Amniotic epithelial cell (primary cell): ENCODE results near the gene TRAF7.

Experiments used
- DNase-seq: peaks from one replicate; pipeline ENCODE4 v3.0.0-alpha.2; 2010; ENCODE audit warnings: low read depth

Gene TRAF7

DNA sequence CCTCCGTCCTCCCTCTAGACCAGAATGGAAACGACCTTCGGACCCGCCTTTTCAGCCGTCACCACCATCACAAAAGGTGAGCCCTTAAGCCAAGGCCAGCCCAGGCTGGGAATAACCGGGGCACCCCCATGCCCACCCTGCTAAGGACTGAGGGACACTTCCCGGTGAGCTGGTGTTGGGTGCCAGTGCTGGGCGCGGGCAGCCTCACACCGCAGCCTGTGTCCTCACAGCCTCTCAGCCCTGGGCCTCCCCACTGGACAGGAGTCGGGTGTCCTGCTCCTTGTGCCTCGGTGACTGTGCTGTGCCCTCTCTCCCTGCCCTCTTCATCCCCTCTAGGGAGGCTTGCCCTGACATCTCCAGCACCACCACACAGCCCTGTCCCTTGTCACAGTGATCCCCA, 10.3 kb downstream of the TRAF7 start:
- DNase-seq = no peak

DNA sequence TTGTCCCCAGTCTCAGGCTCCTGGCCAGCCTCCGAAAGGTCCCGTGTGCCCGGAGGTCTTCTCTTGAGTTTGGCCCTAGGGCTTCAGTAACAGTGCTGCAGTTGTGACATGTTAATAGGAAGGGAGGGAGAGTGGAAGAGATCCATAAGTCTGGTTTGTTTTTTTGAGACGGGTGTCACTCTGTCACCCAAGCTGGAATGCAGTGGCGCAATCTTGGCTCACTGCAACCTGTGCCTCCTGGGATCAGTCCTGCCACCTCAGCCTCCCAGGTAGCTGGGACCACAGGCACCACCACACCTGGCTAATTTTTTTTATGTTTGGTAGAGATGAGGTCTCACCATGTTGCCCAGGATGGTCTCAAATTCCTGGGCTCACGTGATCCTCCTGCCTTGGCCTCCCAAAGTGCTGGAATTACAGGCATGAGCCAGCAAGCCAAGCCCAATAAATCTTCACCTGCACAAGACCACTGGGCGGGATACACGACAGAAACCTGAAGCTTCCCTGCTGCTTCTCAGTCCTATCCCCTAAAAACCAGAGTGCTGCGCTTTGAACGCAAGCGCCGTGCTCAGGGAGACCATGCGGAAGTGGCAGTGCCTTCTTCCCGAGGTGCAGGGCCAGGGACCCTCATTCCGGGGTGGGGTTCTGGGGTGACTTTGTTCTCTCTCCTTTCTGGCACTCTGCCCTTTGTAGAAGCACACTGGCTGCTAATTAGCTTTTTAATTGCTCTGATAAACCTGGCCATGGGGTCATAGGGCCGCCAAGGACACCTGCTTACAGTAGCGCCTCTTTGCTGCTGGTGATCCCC, 10.9 kb downstream of the TRAF7 start:
- no peak for DNase-seq

DNA sequence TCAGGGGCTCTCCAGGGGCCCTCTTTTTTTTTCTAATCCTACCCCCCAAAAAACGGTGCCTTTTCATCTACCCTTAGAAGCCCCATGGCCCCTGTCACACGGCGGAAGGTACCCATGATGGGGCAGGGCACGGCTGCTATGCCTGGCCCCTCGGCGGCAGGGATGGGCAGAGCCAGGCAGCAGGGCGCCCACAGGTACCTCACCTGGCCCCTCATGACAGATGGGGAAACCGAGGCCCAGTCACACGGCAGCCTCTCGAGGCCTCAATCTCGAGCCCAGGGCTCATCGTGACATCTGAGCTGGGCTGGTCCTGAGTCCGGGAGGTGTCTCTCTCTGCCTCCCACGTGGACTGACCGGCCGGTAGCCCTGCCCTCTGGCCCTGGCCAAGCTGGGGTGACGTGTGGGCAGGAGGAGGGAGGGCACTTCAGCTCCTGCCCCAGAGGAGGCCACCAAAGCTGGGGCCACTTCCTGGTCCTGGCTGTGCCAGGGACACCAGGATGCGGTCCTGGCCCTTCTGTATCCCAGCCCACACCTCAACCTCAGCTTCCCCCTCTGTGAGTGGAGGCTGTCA, 11.6 kb downstream of the TRAF7 start:
- DNase-seq = no peak

DNA sequence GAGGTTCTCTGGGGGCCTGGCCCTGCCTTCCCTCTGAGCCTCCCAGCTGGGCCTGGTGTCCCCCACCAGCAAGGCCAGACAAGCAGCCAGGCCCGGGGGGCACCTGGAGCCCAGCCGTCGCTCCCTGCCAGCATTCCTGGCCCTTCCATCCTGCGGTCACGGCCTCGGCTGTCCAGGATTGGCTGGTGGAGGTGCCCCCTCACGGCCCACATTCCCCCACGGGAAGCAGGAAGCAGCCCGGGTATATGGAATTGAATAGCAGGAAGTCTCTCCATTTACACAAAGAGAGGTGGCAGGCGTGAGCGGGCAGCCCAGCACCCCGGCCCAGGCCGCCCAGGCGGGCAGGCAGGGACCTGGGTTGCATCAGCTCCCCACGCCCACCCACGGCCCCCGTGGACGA, 14.5 kb downstream of the TRAF7 start:
- no peak for DNase-seq

DNA sequence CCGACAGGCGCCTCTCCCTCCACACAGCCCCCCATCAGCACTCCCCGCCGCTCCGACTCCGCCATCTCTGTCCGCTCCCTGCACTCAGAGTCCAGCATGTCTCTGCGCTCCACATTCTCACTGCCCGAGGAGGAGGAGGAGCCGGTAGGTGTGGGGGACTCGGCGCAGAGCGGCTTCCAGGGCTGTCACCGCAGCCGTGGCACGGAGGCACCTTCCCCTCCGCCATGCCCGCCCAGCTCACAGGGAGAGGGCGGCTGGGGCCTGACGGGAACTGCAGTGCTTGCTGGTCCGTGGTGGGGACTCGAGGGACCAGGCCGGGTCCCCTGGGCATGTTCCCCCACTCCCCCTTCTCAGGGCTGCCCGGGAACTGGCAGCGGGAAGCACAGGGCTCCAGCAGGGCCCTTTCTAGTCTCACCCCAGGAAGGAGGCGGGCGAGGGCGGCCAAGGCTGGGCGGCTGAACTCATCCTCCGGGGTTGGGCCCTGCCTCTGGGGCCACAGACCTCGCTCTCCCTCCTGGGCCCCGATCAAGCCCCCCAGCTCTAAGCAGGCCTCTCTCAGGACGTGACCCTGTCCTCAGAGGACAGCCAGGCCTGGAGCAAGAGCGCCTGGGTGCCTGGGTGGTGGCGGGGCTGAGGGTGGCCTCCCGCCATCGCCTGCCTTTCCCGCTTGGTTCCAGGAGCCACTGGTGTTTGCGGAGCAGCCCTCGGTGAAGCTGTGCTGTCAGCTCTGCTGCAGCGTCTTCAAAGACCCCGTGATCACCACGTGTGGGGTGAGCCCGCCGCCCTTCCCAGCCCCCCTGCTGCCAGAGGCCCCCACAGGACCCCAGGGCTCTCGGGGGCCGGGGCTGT, 15.2 kb downstream of the TRAF7 start:
- no peak for DNase-seq

DNA sequence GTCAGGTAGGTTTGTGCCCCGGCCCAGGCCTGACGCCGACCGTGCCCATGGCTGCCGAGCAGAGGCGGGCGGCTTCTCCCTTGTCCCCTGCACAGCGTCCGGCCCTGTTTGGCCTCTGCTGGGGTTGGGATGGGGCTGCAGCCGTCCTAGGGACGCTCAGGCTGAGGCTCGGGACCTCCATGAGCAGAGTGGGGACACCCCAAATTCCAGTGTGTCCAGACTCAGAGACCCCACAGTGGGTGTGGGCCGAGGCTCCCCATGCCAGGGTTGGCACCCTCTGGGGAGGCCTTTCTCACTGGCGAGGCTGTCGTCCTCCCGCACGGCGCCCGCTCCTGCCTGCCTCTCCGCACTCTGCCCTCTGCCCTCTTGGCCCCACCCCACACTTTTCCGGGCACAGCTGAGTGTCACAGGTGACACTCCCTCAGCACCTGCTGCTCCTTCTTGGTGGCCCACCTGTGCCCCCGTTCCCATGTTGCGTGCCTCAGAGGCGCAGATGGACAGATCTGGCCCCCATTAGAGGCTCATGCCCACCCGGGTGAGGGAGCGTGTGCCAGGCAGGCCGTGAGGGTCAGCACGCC, 16.1 kb downstream of the TRAF7 start:
- DNase-seq = no peak

DNA sequence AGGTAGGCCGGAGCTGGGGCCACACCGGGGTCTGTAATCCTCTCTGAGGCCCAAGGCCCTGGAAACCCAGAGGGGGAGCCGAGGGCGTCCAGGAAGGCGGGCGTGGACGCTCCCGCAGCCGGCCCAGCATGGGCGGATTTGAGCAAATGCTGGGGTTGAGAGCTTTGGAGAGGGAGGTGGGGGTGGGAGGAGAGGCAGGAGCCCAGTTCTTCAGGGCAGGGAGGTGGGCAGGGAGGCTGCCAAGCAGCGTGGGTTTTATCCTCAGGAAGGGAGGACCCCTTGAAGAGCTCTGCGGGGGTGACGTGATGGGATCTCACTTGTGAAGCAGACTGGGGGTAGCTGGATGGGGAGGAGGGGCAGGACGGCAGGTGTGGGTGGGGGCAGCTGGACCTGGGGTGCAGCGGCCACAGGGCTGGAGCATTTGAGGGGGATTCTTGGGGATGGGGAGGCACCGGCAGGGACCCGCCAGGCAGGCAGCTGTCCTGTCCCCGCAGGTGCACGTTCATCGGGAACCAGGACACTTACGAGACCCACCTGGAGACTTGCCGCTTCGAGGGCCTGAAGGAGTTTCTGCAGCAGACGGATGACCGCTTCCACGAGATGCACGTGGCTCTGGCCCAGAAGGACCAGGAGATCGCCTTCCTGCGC, 17.2 kb downstream of the TRAF7 start:
- no peak for DNase-seq

DNA sequence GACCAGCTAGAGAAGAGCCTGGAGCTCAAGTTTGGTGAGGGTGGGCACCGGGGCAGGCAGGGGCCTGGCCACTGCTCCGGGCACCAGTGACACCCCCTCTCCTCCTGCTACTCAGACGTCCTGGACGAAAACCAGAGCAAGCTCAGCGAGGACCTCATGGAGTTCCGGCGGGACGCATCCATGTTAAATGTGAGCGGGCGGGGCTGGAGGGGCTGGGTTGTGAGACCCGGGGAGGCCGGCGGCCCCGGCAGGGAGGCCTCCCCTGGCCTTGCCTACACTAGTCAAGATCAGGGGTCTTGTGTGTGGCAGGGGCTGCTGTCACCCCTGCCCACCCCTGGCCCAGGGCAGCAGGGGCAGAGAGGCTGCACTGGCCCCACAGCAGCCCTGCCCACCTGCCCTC, 17.8 kb downstream of the TRAF7 start:
- no peak for DNase-seq

DNA sequence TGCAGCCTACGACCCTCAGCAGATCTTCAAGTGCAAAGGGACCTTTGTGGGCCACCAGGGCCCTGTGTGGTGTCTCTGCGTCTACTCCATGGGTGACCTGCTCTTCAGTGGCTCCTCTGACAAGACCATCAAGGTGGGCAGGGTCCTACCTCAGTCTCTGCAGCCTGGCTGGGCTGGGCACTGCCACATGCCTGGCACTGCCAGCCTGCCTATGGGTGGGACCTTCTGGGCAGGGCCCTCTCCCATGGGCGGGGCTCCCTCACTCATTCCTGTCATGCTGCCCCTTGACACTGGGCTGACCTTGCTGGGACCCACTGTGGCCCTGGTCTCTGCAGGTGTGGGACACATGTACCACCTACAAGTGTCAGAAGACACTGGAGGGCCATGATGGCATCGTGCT, 18.3 kb downstream of the TRAF7 start:
- DNase-seq = no peak

DNA sequence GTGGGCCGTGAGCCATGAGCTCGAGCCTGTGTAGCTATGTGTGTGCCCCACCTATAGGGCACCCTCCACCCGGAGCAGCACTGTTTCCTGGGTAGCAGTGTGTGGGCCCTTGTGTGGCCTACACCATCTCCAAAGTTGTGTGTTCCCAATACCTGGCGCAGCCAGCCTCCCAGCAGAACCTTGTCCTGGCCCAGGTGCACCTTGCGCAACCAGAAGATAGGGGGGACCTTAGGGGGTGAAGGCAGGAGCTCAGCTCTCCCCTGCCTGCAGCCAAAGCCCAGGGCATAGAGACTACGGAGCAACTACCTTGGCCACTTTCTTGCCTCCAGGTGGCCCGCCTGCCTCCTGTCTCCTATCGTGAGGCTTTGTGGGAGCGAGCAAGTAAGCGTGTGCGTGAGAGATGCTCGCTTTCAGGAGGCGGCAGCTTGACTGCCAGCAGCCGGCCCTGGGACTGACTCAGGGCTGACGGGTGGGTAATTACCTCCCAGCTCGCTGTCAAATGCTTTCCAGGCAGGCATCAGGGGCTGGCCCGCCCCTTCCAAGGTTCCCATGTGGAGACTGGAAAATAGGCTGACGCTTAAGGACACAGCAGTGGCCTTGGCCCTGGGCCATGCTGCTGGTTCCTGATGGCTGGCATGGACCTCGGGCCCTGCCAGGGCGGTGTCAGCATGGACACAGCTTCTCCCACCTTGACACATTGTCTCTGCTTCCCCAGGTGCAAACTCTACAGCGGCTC, 19.0 kb downstream of the TRAF7 start:
- DNase-seq = no peak

DNA sequence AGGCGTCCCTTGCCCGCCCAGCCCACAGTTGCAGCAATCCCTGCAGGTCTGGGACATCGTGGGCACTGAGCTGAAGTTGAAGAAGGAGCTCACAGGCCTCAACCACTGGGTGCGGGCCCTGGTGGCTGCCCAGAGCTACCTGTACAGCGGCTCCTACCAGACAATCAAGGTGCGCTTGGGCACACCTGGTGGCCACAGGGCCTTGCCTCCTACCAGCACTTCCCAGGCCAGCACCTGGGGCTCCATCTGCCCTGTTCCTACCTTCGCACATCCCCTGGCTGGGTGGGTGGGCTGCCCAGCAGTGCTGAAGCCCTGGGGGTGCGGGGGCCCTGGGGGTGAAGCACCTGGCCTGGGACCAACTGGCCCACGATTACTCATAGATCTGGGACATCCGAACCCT, 19.9 kb downstream of the TRAF7 start:
- no peak for DNase-seq

DNA sequence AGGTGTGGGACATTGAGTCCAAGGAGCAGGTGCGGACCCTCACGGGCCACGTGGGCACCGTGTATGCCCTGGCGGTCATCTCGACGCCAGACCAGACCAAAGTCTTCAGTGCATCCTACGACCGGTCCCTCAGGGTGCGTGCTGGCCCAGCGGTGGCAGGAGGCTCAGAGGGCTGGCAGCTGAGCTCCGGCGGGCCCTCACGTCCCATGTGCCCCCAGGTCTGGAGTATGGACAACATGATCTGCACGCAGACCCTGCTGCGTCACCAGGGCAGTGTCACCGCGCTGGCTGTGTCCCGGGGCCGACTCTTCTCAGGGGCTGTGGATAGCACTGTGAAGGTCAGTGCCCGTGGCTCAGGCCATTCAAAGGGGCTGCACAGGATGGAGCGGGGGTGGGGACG, 20.5 kb downstream of the TRAF7 start:
- no peak for DNase-seq

DNA sequence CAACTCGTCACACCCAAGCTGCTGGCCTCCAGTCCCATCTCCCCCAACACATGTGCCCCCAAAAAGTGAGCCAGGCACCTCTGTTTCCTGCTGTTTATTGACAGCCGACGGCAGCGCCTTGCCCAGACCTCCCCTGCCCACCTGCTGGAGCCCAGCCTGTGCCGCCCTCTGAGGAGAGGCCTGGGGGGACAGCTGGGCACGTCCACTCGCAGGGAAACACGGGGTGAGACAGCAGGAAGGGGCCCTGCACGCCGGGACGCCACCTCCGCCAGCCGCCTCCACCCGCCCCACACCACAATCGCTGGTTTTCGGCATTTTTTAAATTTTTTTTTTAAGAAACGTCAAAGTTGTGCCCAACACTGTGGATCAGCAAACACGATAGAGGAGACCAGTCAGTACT, 21.5 kb downstream of the TRAF7 start:
- DNase-seq = no peak

DNA sequence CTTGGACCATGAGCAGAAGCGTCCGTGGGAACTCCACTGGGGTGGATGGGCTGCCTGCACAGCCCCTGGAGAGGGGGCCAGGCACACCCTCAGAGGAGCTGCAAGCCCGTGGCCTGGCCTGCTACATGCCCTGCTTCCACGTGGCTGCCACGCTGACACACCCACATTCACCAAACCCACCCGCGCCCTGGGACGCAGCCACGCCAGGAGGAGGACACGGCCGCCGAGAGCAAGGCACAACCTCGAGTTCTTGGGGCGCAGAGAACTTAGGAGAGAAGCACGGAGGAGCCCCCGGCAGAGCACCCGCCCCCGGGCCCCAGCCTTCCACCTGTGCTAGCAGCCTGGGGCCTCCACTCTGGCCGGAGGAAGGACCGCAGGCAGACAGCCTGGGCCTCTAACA, 22.0 kb downstream of the TRAF7 start:
- no peak for DNase-seq

DNA sequence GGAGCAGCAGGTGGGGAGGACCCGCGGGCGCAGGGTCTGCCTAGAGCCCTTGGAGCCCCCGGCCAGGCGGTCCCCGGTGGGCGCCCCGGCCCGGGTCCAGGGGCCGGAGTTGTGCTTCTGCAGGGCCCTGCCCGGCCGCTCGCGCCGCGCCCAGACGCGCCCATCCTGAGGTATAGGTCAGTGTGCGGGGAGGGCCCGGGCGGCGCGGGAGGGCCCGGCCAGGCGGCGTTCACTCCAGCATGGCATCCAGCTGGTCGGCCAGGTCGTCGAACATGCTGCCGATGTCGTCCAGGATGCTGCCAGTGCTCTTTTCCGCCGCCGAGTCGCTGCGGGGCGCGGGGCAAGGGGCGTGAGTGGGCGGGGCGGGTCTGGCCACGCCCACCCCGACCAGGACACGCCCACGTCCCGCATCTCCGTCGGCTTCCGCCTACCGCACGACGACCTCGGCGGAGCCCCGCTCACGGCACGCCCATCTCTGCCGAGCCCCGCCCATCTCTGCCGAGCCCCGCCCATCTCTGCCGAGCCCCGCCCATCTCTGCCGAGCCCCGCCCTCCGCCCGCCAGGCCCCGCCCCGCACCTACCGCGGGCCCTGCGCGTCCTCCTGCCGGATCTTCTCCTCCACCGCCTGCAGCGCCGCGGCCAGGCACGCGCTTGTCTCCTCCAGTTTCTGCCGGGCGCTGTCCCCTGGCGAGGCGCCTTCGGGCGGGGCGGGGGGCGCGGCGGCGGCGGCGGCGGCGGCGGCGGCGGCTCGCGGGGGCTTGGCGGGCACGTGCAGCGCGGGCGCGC, 22.9 kb downstream of the TRAF7 start:
- peak; percentile 13 for DNase-seq

DNA sequence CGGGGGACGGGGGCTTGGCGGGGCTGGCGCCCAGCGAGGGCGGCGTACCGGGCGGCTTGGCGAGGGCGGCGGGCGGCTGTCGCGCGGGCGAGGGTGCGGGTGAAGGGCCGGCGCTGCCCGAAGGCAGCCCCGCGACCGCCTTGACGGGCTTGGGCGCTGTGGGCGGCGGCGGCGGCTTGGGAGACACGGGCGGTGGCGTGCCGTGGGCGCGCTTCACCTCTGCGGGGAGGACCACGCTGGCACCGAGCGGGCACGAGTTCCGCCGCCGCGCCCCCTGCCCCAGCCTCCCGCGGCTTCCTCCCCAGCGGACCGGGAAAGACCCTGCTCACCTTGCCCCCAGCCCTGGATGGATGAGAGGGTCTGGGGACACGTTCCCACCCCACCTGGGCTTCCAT, 23.5 kb downstream of the TRAF7 start:
- no peak for DNase-seq

DNA sequence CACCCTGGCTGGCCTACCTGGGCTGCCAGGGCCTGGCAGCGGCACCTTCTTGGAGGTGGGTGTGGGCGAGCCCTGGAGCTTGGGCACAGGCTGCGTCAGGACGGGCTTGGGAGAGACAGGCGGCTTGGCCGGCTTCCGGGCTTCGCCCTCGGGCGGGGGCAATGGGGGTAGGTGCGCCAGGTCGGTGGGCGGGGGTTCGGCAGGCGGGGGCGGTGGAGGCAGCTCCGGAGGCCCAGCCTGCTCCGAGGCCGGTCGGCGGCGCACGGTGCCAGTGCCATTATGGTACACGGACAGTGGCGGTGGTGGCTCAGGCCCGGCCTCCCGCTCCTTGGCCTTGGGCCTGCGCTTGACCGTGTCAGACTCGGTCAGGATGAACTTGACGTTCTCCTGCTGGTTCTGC, 24.0 kb downstream of the TRAF7 start:
- DNase-seq = no peak

DNA sequence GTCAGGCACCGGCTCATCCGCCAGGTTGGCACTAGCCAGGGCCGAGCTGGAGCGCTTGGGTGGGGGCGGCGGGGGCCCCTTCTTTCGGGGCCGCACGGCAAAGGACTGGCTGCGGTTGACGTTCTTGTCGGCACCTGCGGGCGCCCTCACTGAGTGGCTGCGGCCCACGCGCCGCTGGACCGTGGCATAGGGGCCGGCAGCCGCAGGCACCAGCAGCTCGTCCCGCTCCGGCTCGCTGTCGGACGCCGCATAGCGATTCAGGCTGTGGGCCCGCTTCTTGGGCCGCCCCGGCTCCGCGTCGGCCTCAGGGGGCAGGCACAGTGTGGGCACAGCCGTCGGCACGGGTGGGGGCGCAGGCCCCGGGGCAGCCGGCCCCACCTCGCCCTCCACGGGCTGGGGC, 24.9 kb downstream of the TRAF7 start:
- DNase-seq = no peak

DNA sequence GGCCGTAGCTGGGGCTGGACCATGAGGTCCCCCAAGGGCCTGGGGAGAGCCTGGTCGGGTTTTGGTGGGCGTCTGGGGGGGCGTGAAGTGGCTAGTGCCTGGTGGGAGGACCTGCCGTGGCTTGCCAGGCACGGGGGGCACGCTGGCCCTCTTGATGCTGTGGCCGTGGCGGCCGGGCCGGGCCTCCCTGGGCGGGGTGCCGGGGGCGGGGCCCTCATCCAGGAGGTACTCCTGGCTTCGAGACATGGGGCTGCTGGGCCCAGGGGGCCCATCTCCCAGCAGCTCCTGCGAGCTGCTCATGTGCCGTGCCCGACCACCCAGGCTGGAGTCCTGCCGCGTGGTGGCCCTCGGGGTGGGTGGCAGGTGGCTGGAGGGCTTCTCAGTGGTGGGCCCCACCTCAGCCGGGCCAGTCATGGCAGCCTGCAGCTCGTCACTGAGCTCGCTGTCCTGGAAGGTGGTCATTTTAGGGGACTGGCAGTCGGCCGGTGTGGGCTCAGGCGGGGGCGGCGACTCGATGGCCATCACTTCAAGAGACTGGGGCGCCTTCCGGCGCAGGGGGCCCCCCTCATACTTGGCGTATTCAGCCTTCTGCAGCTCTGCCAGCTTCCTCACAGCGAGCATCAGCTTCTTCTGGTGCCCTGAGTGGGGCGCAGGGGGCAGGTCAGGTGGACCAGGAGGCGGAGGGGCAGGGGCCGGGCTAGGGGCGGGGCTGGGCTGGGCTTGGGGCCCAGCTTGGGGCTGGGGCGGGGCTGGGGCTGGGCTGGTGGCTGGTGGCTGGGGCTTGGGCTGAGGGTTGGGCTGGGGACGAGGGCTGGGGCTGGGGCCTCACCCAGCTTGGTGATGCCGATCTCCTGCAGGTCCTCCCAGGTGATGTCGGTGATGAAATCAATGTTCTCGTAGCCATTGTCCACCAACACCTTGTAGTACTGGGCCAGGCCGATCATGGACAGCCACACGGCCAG, 25.7 kb downstream of the TRAF7 start:
- no peak for DNase-seq

DNA sequence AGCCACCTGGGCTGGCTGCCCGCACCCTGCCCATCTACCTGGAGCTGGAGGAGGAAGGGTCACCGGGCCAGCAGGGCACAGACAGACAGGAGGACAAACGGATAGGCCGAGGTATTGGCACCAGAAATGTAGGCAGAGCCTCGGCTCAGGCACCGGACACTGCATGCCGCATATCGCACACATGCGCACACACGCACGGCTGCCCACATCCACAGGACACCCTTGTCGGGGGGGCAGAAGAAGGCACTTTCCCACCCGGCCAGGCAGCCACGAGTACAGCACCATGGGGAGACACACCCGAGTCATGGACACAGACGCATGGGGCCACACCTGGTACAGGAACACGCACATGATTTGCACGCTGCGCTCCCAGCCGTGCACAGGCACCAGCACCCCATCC, 26.4 kb downstream of the TRAF7 start:
- no peak for DNase-seq
